Caco-2 (cell line): ENCODE results near the gene GTF3C2. TPM values are rescaled to one million over a fixed set of nuclear protein-coding genes. Genes with fewer than 3 reads are reported as not detected.
A peak's percentile ranks its signal among the peaks of the same experiment; 100 is the strongest.

Source experiments
- BruUV-seq: library from RNA; stranded (reverse); fragments of 400-500 nt; replicated peaks from 2 replicates; lab custom pipeline; 2021; lab: Mats Ljungman, UMichigan
- CTCF ChIA-PET: fragments of 300-600 bp; sonication (Branson Sonifier 250); formaldehyde crosslinking; loops from one replicate; lab custom pipeline; 2022; ENCODE audit warnings: antibody characterized with exemption; lab: Charles Lee
- POLR2A ChIA-PET: fragments of 300-600 bp; sonication (Branson Sonifier 250); formaldehyde crosslinking; loops from one replicate; lab custom pipeline; 2022; ENCODE audit warnings: antibody characterized with exemption; lab: Charles Lee
- DNase-seq, 2 experiments: peaks; one replicate each; pipeline versions ENCODE4 v3.0.0 to v3.0.0-alpha.2; 2020 to 2022
- H3K27me3 ChIP-seq: replicated peaks from 2 replicates; pipeline ENCODE4 v1.6.0; 2011; ENCODE audit warnings: low read length; ENCODE audit not compliant: control insufficient read depth, insufficient read depth
- H3K36me3 ChIP-seq: 2 replicates; pipeline ENCODE4 v1.5.1; 2011; ENCODE audit warnings: low read length; ENCODE audit not compliant: control insufficient read depth, insufficient read depth
- H3K4me1 ChIP-seq: fragments of 250-450 bp; sonication (Bioruptor Pico); 2 replicates; pipeline ENCODE4 v1.5.1; 2020; ENCODE audit warnings: mild to moderate bottlenecking
- H3K4me3 ChIP-seq: 2 replicates; pipeline ENCODE4 v1.5.1; 2011; ENCODE audit warnings: low read depth, mild to moderate bottlenecking, control low read depth, low read length
- H3K9me3 ChIP-seq: fragments of 250-450 bp; sonication (Bioruptor Pico); 2 replicates; pipeline ENCODE4 v1.5.1; 2020; ENCODE audit warnings: mild to moderate bottlenecking, moderate library complexity
- H3K27ac Mint-ChIP-seq: one replicate; pipeline ENCODE4 v1.8.0; 2022; ENCODE audit warnings: mixed read lengths; ENCODE audit not compliant: unreplicated experiment
- H3K27me3 Mint-ChIP-seq: one replicate; pipeline ENCODE4 v1.8.0; 2022; ENCODE audit warnings: mixed read lengths; ENCODE audit not compliant: insufficient read depth, unreplicated experiment
- H3K36me3 Mint-ChIP-seq: one replicate; pipeline ENCODE4 v1.8.0; 2022; ENCODE audit warnings: mild to moderate bottlenecking, mixed read lengths; ENCODE audit not compliant: insufficient read depth, unreplicated experiment
- H3K4me1 Mint-ChIP-seq: one replicate; pipeline ENCODE4 v1.8.0; 2022; ENCODE audit warnings: low read depth, mixed read lengths; ENCODE audit not compliant: unreplicated experiment
- H3K4me3 Mint-ChIP-seq: one replicate; pipeline ENCODE4 v1.8.0; 2022; ENCODE audit warnings: mild to moderate bottlenecking, moderate library complexity, mixed read lengths; ENCODE audit not compliant: unreplicated experiment
- H3K9me3 Mint-ChIP-seq: one replicate; pipeline ENCODE4 v1.8.0; 2022; ENCODE audit warnings: mixed read lengths; ENCODE audit not compliant: unreplicated experiment
- intact Hi-C: fragments of 100-400 bp; cut with micrococcal nuclease; formaldehyde crosslinking; loops from one replicate; pipeline ENCODE4 v1.10.0; 2022; ENCODE audit not compliant: unreplicated experiment
- total RNA-seq: library from RNA; stranded (reverse); gene quantifications from 2 replicates; pipeline ENCODE4 v1.2.3, GENCODE V29; 2022
- TF ChIP-seq, protein P1 (sequence below), 2 experiments: fragments of 200-600 bp in 1 of 2; IDR thresholded peaks; 1 replicate in 1 of 2; 2 replicates in 1 of 2; pipeline versions ENCODE4 v1.5.1 to v1.8.0; 2011 to 2022; ENCODE audit warnings: antibody characterized with exemption in 1 of 2, control low read depth in 1 of 2, inconsistent platforms in 1 of 2, low read depth in 1 of 2, low read length in 1 of 2, mild to moderate bottlenecking in 1 of 2, moderate library complexity in 1 of 2; ENCODE audit not compliant: insufficient read depth in 1 of 2, severe bottlenecking in 1 of 2, unreplicated experiment in 1 of 2

Gene GTF3C2
- total RNA-seq, 1 experiment from 2014 or later = 91.4 TPM

DNA sequence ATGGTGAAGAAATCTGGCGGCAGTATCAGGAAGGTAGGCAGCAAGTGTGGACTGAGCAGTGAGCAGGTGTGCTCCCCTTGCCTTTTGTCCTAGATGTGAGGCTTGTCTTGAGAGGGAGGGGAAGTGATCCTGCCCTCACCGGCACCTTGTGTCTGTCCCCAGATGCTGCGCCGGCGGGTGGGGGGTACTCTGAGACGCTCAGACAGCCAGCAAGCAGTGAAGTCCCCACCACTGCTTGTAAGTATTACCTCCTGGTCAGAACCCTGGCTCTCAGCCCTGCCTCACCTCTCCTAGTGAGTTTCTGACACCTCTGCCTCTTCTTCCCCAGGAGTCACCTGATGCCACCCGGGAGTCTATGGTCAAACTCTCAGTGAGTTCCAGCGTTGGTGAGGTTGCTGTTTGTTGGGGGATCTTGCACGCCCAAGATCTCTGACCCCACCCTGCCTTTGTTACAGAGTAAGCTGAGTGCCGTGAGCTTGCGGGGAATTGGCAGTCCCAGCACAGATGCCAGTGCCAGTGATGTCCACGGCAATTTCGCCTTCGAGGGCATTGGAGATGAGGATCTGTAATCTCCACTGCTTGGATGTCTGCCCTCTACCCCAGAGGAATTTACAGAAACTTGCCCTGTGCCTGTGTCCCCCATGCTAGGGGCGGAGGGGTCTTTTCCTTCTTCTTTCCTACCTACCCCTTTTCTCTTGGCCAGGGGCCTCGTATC, 19.7 kb upstream of the GTF3C2 start:
- peak overlapping the region; percentile 74 for H3K27ac Mint-ChIP-seq
- ChIA-PET CTCF (no interaction called here), POLR2A (no interaction called here)
- H3K4me3 ChIP-seq = no peak overlapping the region
- no peaks in the 10 kb centered on the region for H3K9me3 ChIP-seq
- no peak overlapping the region for H3K4me3 Mint-ChIP-seq
- BruUV-seq = no TSS peak
- no peak for DNase-seq
- H3K27me3 ChIP-seq = no peaks in the 10 kb centered on the region
- H3K36me3 ChIP-seq = peaks cover 11% of the 10 kb centered on the region
- peaks cover 25% of the 10 kb centered on the region for H3K4me1 Mint-ChIP-seq
- H3K9me3 Mint-ChIP-seq = no peaks in the 10 kb centered on the region
- H3K36me3 Mint-ChIP-seq = peaks cover 96% of the 10 kb centered on the region
- TF ChIP-seq, protein P1, sequence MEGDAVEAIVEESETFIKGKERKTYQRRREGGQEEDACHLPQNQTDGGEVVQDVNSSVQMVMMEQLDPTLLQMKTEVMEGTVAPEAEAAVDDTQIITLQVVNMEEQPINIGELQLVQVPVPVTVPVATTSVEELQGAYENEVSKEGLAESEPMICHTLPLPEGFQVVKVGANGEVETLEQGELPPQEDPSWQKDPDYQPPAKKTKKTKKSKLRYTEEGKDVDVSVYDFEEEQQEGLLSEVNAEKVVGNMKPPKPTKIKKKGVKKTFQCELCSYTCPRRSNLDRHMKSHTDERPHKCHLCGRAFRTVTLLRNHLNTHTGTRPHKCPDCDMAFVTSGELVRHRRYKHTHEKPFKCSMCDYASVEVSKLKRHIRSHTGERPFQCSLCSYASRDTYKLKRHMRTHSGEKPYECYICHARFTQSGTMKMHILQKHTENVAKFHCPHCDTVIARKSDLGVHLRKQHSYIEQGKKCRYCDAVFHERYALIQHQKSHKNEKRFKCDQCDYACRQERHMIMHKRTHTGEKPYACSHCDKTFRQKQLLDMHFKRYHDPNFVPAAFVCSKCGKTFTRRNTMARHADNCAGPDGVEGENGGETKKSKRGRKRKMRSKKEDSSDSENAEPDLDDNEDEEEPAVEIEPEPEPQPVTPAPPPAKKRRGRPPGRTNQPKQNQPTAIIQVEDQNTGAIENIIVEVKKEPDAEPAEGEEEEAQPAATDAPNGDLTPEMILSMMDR (IDR thresholded peaks at IDR 0.05; ENCODE audit: insufficient read depth in 1 of 2, low read depth in 1 of 2, low read length in 1 of 2, severe bottlenecking in 1 of 2, unreplicated experiment in 1 of 2) = no peak
- H3K27me3 Mint-ChIP-seq = no peaks in the 10 kb centered on the region
- intact Hi-C loops = no loop called here
- peaks cover 28% of the 10 kb centered on the region for H3K4me1 ChIP-seq

DNA sequence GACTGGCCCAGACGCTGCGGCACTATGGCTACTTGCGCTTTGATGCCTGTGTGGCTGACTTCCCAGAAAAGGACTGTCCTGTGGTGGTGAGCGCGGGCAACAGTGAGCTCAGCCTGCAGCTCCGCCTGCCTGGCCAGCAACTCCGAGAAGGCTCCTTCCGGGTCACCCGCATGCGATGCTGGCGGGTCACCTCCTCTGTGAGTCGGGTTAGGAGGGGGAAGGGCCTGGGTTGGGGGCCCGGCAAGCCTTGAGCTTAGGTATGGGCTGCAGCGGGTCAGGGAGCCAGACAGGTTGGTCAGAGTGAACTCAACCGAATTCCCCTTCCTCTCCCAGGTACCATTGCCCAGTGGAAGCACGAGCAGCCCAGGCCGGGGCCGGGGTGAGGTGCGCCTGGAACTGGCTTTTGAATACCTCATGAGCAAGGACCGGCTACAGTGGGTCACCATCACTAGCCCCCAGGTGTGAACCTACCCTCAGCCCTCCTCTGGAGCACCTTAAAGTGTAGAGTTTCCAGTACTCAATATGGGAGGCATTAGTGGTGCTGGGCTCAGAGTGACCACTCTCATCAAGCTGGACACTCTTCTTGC, 19.0 kb upstream of the GTF3C2 start:
- H3K27me3 Mint-ChIP-seq = no peaks in the 10 kb centered on the region
- peaks cover 28% of the 10 kb centered on the region for H3K4me1 Mint-ChIP-seq
- H3K9me3 ChIP-seq = no peaks in the 10 kb centered on the region
- H3K4me3 ChIP-seq = no peak overlapping the region
- ChIA-PET CTCF (no interaction called here), POLR2A (interaction anchor here (0.5 kb wide), 1 partner anchor 296 kb away, joined by 3 read pairs; no protein-coding TSS in a partner anchor)
- no peak overlapping the region for H3K27ac Mint-ChIP-seq
- no peaks in the 10 kb centered on the region for H3K9me3 Mint-ChIP-seq
- H3K4me3 Mint-ChIP-seq = no peak overlapping the region
- H3K4me1 ChIP-seq = peaks cover 23% of the 10 kb centered on the region
- peaks cover 94% of the 10 kb centered on the region for H3K36me3 Mint-ChIP-seq
- intact Hi-C loops = no loop called here
- H3K36me3 ChIP-seq = peaks cover 11% of the 10 kb centered on the region
- DNase-seq = no peak
- TF ChIP-seq, protein P1 (IDR thresholded peaks at IDR 0.05; ENCODE audit: insufficient read depth in 1 of 2, low read depth in 1 of 2, low read length in 1 of 2, severe bottlenecking in 1 of 2, unreplicated experiment in 1 of 2) = no peak
- BruUV-seq = no TSS peak
- H3K27me3 ChIP-seq = no peaks in the 10 kb centered on the region

DNA sequence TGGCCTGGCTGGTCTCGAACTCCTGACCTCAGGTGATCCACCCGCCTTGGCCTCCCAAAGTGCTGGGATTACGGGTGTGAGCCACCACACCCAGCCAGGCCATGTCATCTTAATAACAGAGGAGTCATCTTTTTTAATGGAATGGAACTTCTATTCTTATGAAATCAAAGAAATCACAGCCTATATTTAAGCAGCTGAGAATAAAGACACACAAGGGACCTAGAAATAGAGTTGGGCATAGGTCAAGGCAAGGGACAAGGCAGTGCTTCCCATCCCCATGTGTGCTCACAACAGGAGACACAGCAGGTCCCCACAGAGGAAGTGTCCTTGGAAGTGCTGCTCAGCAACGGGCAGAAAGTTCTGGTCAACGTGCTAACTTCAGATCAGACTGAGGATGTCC, 17.0 kb upstream of the GTF3C2 start:
- H3K36me3 Mint-ChIP-seq = peaks cover 89% of the 10 kb centered on the region
- POLR2A ChIA-PET = no interaction called here

More for the DNA sequence above, 17.0 kb upstream of the GTF3C2 start:
- TF ChIP-seq, protein P1 (IDR thresholded peaks at IDR 0.05; ENCODE audit: insufficient read depth in 1 of 2, low read depth in 1 of 2, low read length in 1 of 2, severe bottlenecking in 1 of 2, unreplicated experiment in 1 of 2) = no peak
- peak overlapping the region; percentile 32 for H3K27ac Mint-ChIP-seq
- H3K9me3 Mint-ChIP-seq = no peaks in the 10 kb centered on the region
- H3K4me3 Mint-ChIP-seq = no peak overlapping the region
- BruUV-seq = no TSS peak
- CTCF ChIA-PET = no interaction called here
- no peak for DNase-seq
- H3K27me3 Mint-ChIP-seq = no peaks in the 10 kb centered on the region
- intact Hi-C loops = no loop called here
- Histone ChIP-seq H3K4me1 (peaks cover 17% of the 10 kb centered on the region), H3K9me3 (no peaks in the 10 kb centered on the region), H3K4me3 (no peak overlapping the region), H3K27me3 (no peaks in the 10 kb centered on the region), H3K36me3 (peaks cover 11% of the 10 kb centered on the region)
- peaks cover 28% of the 10 kb centered on the region for H3K4me1 Mint-ChIP-seq
